DND-41 (cell line): ENCODE data around the gene ERC2.

Source experiments
- ATAC-seq: fragments of 200-7000 bp; cut with Tn5 transposase; 3 replicates; pipeline ENCODE4 v1.9.1; 2021; ENCODE audit warnings: low read depth; ENCODE audit not compliant: insufficient read depth
- DNase-seq: peaks from one replicate; pipeline ENCODE4 v3.0.0-alpha.2; 2020
- H2AFZ ChIP-seq: 2 replicates; pipeline ENCODE4 v1.6.0; 2012; ENCODE audit warnings: low read depth, low read length
- H3K27ac ChIP-seq: 2 replicates; pipeline ENCODE4 v1.5.1; 2012; ENCODE audit warnings: low read length, inconsistent platforms
- H3K27me3 ChIP-seq: fragments of 200-600 bp; sonication (generic); 2 replicates; pipeline ENCODE4 v1.6.0; 2012; ENCODE audit warnings: low read length, mild to moderate bottlenecking, inconsistent platforms; ENCODE audit not compliant: insufficient read depth, poor library complexity
- H3K36me3 ChIP-seq: 2 replicates; pipeline ENCODE4 v1.5.1; 2012; ENCODE audit warnings: low read length, inconsistent platforms; ENCODE audit not compliant: insufficient read depth
- H3K4me1 ChIP-seq: 2 replicates; pipeline ENCODE4 v1.5.1; 2012; ENCODE audit warnings: mild to moderate bottlenecking, low read length; ENCODE audit not compliant: insufficient read depth
- H3K4me2 ChIP-seq: 2 replicates; pipeline ENCODE4 v1.6.0; 2012; ENCODE audit warnings: mild to moderate bottlenecking, moderate library complexity, low read length, inconsistent platforms; ENCODE audit not compliant: insufficient read depth
- H3K4me3 ChIP-seq, 2 experiments: fragments of 200-600 bp in 1 of 2; shearing (Covaris generic) in 1 of 2; 2 replicates each; pipeline ENCODE4 v1.5.1; 2012 to 2016; ENCODE audit warnings: inconsistent platforms in 2 of 2, low read length in 2 of 2, mild to moderate bottlenecking in 2 of 2, low read depth in 1 of 2, moderate library complexity in 1 of 2
- H3K79me2 ChIP-seq: 2 replicates; pipeline ENCODE4 v1.6.0; 2012; ENCODE audit warnings: low read length, inconsistent platforms; ENCODE audit not compliant: insufficient read depth
- H3K9ac ChIP-seq: 2 replicates; pipeline ENCODE4 v1.6.0; 2012; ENCODE audit warnings: low read depth, mild to moderate bottlenecking, inconsistent platforms, low read length, moderate library complexity
- H3K9me3 ChIP-seq: 2 replicates; pipeline ENCODE4 v1.5.1; 2012; ENCODE audit warnings: low read length, moderate library complexity, mild to moderate bottlenecking, inconsistent platforms; ENCODE audit not compliant: insufficient read depth, severe bottlenecking
- H4K20me1 ChIP-seq: 2 replicates; pipeline ENCODE4 v1.6.0; 2012; ENCODE audit warnings: low read length; ENCODE audit not compliant: insufficient read depth
- CTCF ChIP-seq: IDR thresholded peaks from 2 replicates; pipeline ENCODE4 v1.5.1; 2012; ENCODE audit warnings: borderline replicate concordance, low read length, moderate library complexity, mild to moderate bottlenecking; ENCODE audit not compliant: poor library complexity, severe bottlenecking; ENCODE audit errors: extremely low read depth
- EZH2 ChIP-seq: IDR thresholded peaks from 3 replicates; pipeline ENCODE4 v1.6.1; 2012; ENCODE audit warnings: borderline replicate concordance, low read depth, mild to moderate bottlenecking, moderate library complexity, low read length, inconsistent platforms; ENCODE audit not compliant: severe bottlenecking

The ERC2 gene

GRCh38 chr3:55692957-55693558, 775.2 kb downstream of the ERC2 start:
- no peaks in the 10 kb centered on the region for H3K9me3 ChIP-seq
- DNase-seq, result no peak
- no peak overlapping the region for H3K4me3 ChIP-seq
- H4K20me1 ChIP-seq, result no peaks in the 10 kb centered on the region
- H3K4me2 ChIP-seq, result no peak overlapping the region
- H3K27me3 ChIP-seq, result peaks cover 10% of the 10 kb centered on the region
- no peak overlapping the region for H3K27ac ChIP-seq
- H3K4me1 ChIP-seq, result no peaks in the 10 kb centered on the region
- H3K36me3 ChIP-seq, result no peaks in the 10 kb centered on the region
- no peak overlapping the region for H3K9ac ChIP-seq
- no peak overlapping the region for H2AFZ ChIP-seq
- TF ChIP-seq EZH2 (no peak), CTCF (no peak)
- no peak for ATAC-seq
- H3K79me2 ChIP-seq, result no peaks in the 10 kb centered on the region

- Histone ChIP-seq H3K9me3 (no peaks in the 10 kb centered on the region), H3K9ac (no peak overlapping the region), H3K4me1 (no peaks in the 10 kb centered on the region), H3K79me2 (no peaks in the 10 kb centered on the region), H3K4me2 (no peak overlapping the region), H3K27ac (no peak overlapping the region), H3K4me3 (no peak overlapping the region), H2AFZ (no peak overlapping the region), H4K20me1 (no peaks in the 10 kb centered on the region), H3K27me3 (peaks cover 10% of the 10 kb centered on the region), H3K36me3 (no peaks in the 10 kb centered on the region)
- TF ChIP-seq CTCF (no peak), EZH2 (no peak)
- ATAC-seq, result no peak
- no peak for DNase-seq
These were observed 775.8 kb downstream of the ERC2 start for GRCh38 chr3:55692295-55692956.

- no peak for ATAC-seq
- H2AFZ ChIP-seq, result no peak overlapping the region
- H3K27ac ChIP-seq, result no peak overlapping the region
- no peak overlapping the region for H3K9ac ChIP-seq
- H4K20me1 ChIP-seq, result no peaks in the 10 kb centered on the region
- H3K9me3 ChIP-seq, result no peaks in the 10 kb centered on the region
- no peak overlapping the region for H3K4me3 ChIP-seq
- H3K79me2 ChIP-seq, result no peaks in the 10 kb centered on the region
- H3K4me2 ChIP-seq, result no peak overlapping the region
- no peaks in the 10 kb centered on the region for H3K4me1 ChIP-seq
- no peaks in the 10 kb centered on the region for H3K36me3 ChIP-seq
- H3K27me3 ChIP-seq, result peaks cover 14% of the 10 kb centered on the region
- TF ChIP-seq EZH2, result no peak
- no peak for TF ChIP-seq CTCF
- no peak for DNase-seq
These were observed 777.1 kb downstream of the ERC2 start for GRCh38 chr3:55691141-55691540.
